OCI-LY1 (cell line): Measurements from ENCODE around the gene ZNF106.

Source experiments
- H2AFZ ChIP-seq: fragments of 200-600 bp; sonication (generic), shearing (Covaris generic); 2 replicates; pipeline ENCODE4 v1.6.0; 2014; ENCODE audit warnings: antibody characterized with exemption, mild to moderate bottlenecking, low read length
- H3F3A ChIP-seq: fragments of 200-600 bp; sonication (generic), shearing (Covaris generic); 2 replicates; pipeline ENCODE4 v1.6.0; 2014; ENCODE audit warnings: mild to moderate bottlenecking, antibody characterized with exemption, low read length, moderate library complexity; ENCODE audit not compliant: insufficient read depth
- H3K27ac ChIP-seq: fragments of 200-600 bp; sonication (generic); 2 replicates; pipeline ENCODE4 v1.5.1; 2014; ENCODE audit warnings: low read length, mixed run types, mild to moderate bottlenecking, low read depth; ENCODE audit not compliant: poor library complexity, severe bottlenecking
- H3K27me3 ChIP-seq: fragments of 200-600 bp; sonication (generic); 2 replicates; pipeline ENCODE4 v1.6.0; 2014; ENCODE audit warnings: antibody characterized with exemption, mild to moderate bottlenecking, low read length, moderate library complexity; ENCODE audit not compliant: insufficient read depth
- H3K36me3 ChIP-seq: fragments of 200-600 bp; sonication (generic); 2 replicates; pipeline ENCODE4 v1.6.1; 2014; ENCODE audit warnings: mild to moderate bottlenecking, antibody characterized with exemption, low read length, moderate library complexity, mixed read lengths; ENCODE audit not compliant: insufficient read depth
- H3K4me1 ChIP-seq: fragments of 200-600 bp; sonication (generic); 2 replicates; pipeline ENCODE4 v1.5.1; 2014; ENCODE audit warnings: mild to moderate bottlenecking, low read length, moderate library complexity; ENCODE audit not compliant: insufficient read depth, severe bottlenecking
- H3K4me2 ChIP-seq: fragments of 200-600 bp; sonication (generic), shearing (Covaris generic); 2 replicates; pipeline ENCODE4 v1.6.1; 2014; ENCODE audit warnings: low read length
- H3K4me3 ChIP-seq: fragments of 200-600 bp; sonication (generic); 2 replicates; pipeline ENCODE4 v1.5.1; 2014; ENCODE audit warnings: low read length, low read depth, mild to moderate bottlenecking, mixed read lengths; ENCODE audit not compliant: poor library complexity, severe bottlenecking
- H3K79me2 ChIP-seq: fragments of 200-600 bp; shearing (Covaris generic); 2 replicates; pipeline ENCODE4 v1.6.1; 2016; ENCODE audit warnings: mixed run types, low read length, mixed read lengths; ENCODE audit not compliant: insufficient read depth
- H3K9ac ChIP-seq: fragments of 200-600 bp; sonication (generic), shearing (Covaris generic); 2 replicates; pipeline ENCODE4 v1.6.1; 2014; ENCODE audit warnings: mild to moderate bottlenecking, low read length, mixed read lengths
- H3K9me2 ChIP-seq: fragments of 200-600 bp; sonication (generic), shearing (Covaris generic); 2 replicates; pipeline ENCODE4 v1.6.1; 2014; ENCODE audit warnings: low read depth, mild to moderate bottlenecking, low read length, mixed read lengths
- H3K9me3 ChIP-seq: fragments of 200-600 bp; shearing (Covaris generic); 2 replicates; pipeline ENCODE4 v1.6.1; 2014; ENCODE audit warnings: low read length, mixed read lengths
- H4K20me1 ChIP-seq: fragments of 200-600 bp; sonication (generic), shearing (Covaris generic); 2 replicates; pipeline ENCODE4 v1.6.0; 2016; ENCODE audit warnings: mild to moderate bottlenecking, low read length; ENCODE audit not compliant: insufficient read depth
- EZH2 ChIP-seq: fragments of 200-600 bp; sonication (generic), shearing (Covaris generic); IDR thresholded peaks from 2 replicates; pipeline ENCODE4 v1.8.0; 2017; ENCODE audit warnings: borderline replicate concordance, mixed run types, mild to moderate bottlenecking, antibody characterized with exemption, low read length, moderate library complexity, mixed read lengths
- TF ChIP-seq, protein P1 (sequence below): fragments of 200-600 bp; sonication (generic), shearing (Covaris generic); IDR thresholded peaks from 2 replicates; pipeline ENCODE4 v1.5.1; 2017; ENCODE audit warnings: mild to moderate bottlenecking, antibody characterized with exemption, low read length, moderate library complexity, mixed read lengths

ZNF106 gene

DNA sequence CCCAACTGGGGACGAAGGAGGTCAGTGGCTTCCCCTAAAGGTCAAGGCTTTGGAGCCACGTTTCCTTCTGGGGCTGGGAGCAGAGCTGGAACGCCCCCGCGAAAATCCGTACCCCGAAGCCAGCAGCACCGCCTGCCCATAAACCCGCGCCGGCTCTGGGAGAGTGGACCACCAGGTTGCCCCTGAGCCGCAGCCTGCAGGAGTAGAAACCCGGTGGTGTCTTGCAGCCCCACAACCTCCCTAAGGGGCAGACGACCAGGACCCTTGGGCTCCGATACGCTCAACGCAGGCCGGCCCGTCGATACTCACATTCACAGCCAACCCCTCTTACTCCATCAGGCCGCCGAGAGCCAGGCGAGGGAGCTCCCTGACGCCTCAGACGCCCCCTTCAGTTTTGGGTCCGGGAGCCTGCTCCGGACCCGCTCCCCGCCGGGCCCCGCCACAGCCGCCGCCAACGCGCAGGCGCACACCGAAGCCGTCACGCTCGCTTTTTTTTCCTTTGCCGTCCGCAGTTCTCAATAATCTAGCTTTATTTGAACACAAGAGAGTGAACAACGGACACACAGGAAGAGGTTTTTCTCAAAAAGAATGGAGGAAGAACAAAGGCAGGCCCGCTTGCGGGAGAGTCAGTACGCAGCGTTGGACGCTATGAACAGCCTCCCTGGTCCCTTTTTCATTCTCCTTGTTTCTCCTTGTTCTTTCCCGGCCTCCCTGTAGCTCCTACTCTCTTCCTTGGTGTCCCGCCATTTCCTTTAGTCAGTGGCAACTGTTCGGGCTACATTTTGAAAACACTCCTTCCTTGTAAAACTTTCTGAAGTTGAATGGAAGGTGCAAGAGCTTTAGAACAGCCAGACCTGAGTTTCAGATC lies at the start of gene ZNF106:
ZNF106 (minus strand) TSS at position 471 of the 868 bp plus-strand sequence. CDS start 18,852 bp downstream, outside the sequence.
- Histone ChIP-seq H3K27ac (peak within 1 kb of the TSS; percentile 87), H3K79me2 (peaks cover 45% of the 10 kb centered on the region), H3K36me3 (no peaks in the 10 kb centered on the region), H3K9ac (peak within 1 kb of the TSS; percentile 97), H3K9me2 (no peaks in the 10 kb centered on the region), H3K4me2 (peak within 1 kb of the TSS; percentile 96), H3K4me1 (peaks cover 58% of the 10 kb centered on the region), H3K4me3 (peak within 1 kb of the TSS; percentile 82), H3K9me3 (no peaks in the 10 kb centered on the region), H3F3A (no peaks in the 10 kb centered on the region), H3K27me3 (no peaks in the 10 kb centered on the region), H2AFZ (0 out of 2 replicates have a peak within 1 kb of the TSS, but pooled peaks have one; percentile 69), H4K20me1 (no peaks in the 10 kb centered on the region)
- no peak for TF ChIP-seq EZH2
- TF ChIP-seq, protein P1, sequence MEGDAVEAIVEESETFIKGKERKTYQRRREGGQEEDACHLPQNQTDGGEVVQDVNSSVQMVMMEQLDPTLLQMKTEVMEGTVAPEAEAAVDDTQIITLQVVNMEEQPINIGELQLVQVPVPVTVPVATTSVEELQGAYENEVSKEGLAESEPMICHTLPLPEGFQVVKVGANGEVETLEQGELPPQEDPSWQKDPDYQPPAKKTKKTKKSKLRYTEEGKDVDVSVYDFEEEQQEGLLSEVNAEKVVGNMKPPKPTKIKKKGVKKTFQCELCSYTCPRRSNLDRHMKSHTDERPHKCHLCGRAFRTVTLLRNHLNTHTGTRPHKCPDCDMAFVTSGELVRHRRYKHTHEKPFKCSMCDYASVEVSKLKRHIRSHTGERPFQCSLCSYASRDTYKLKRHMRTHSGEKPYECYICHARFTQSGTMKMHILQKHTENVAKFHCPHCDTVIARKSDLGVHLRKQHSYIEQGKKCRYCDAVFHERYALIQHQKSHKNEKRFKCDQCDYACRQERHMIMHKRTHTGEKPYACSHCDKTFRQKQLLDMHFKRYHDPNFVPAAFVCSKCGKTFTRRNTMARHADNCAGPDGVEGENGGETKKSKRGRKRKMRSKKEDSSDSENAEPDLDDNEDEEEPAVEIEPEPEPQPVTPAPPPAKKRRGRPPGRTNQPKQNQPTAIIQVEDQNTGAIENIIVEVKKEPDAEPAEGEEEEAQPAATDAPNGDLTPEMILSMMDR: peak; percentile 34

DNA sequence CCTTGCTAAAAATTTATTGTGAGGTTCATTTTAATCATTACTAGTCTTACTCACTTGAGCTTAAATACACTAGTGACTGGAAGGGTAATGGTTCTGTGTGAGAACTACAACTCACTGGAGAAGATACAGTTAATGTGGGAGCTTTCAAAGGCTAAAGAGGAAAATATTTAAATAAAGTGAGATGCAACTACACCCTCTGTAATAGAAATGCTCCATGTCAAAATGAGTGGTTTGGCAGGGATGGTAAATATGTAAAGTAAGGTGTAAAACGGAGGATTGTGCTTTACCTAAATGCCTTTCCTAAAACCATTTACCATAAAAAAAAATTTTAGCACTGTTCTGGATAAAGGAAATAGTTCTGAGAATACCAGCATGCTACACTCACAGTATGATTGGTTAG lies 42.3 kb upstream of the ZNF106 start:
- no peak overlapping the region for H3K27ac ChIP-seq
- H3K9me2 ChIP-seq: no peaks in the 10 kb centered on the region
- no peaks in the 10 kb centered on the region for H3K27me3 ChIP-seq
- H3K4me1 ChIP-seq: no peaks in the 10 kb centered on the region
- no peaks in the 10 kb centered on the region for H3K9me3 ChIP-seq
- no peak for TF ChIP-seq EZH2
- TF ChIP-seq, protein P1: no peak
- no peak overlapping the region for H3K4me2 ChIP-seq
- H4K20me1 ChIP-seq: no peaks in the 10 kb centered on the region
- no peaks in the 10 kb centered on the region for H3F3A ChIP-seq
- H3K4me3 ChIP-seq: no peak overlapping the region
- no peaks in the 10 kb centered on the region for H3K79me2 ChIP-seq
- H2AFZ ChIP-seq: no peak overlapping the region
- H3K36me3 ChIP-seq: peaks cover 74% of the 10 kb centered on the region
- no peak overlapping the region for H3K9ac ChIP-seq

DNA sequence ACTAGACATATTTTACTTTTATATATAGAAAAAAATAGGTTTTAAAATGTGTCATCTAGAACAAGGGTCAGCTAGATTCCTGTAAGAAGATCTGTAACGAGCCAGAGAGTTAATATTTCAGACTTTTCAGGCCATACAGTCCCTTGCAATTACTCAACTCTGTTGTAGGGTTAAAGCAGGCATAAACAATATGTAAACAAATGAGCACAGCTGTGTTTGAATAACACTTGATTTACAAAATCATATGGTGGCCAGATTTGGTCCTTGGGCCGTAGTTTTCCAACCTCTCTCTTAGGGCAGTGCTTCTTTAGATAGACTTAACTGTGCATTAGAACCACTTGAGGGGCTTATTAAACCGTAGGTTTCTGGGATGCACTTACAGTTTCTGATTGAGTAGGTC lies 38.0 kb upstream of the ZNF106 start:
- H3K4me1 ChIP-seq: no peaks in the 10 kb centered on the region
- H3K9me2 ChIP-seq: no peaks in the 10 kb centered on the region
- no peak overlapping the region for H3K4me3 ChIP-seq
- H3K79me2 ChIP-seq: no peaks in the 10 kb centered on the region
- H3K36me3 ChIP-seq: peaks cover 55% of the 10 kb centered on the region
- no peaks in the 10 kb centered on the region for H4K20me1 ChIP-seq
- H3F3A ChIP-seq: no peaks in the 10 kb centered on the region; the same call in 1 of the 2 replicates
- H3K27ac ChIP-seq: no peak overlapping the region
- H3K27me3 ChIP-seq: no peaks in the 10 kb centered on the region
- H3K9ac ChIP-seq: no peak overlapping the region
- H3K4me2 ChIP-seq: no peak overlapping the region
- H3K9me3 ChIP-seq: no peaks in the 10 kb centered on the region
- TF ChIP-seq EZH2: no peak
- TF ChIP-seq, protein P1: no peak
- no peak overlapping the region for H2AFZ ChIP-seq
